Skeletal muscle tissue (tissue), 4 donors: ENCODE measurements around the gene ZNF850. TPM values are rescaled to one million over a fixed set of nuclear protein-coding genes. Genes with fewer than 3 reads are reported as not detected.
"Not testable (repeated sequence)": the region's sequence is repeated elsewhere in the genome, so short reads cannot be mapped to it uniquely, and the experiment has no call there.

Experiments used
- H3K27ac ChIP-seq: one replicate; pipeline ENCODE4 v1.7.0; 2013; ENCODE audit warnings: mild to moderate bottlenecking, low read depth, low read length, inconsistent platforms
- H3K27me3 ChIP-seq, 3 donors: one replicate each; pipeline ENCODE4 v1.7.0; 2013; ENCODE audit warnings: low read length in 3 of 3; ENCODE audit not compliant: control insufficient read depth in 3 of 3, insufficient read depth in 3 of 3
- H3K36me3 ChIP-seq, 3 donors: one replicate each; pipeline ENCODE4 v1.7.0; 2013; ENCODE audit warnings: low read length in 3 of 3; ENCODE audit not compliant: control insufficient read depth in 3 of 3, insufficient read depth in 3 of 3
- H3K4me1 ChIP-seq, 3 donors: one replicate each; pipeline ENCODE4 v1.7.0; 2013; ENCODE audit warnings: low read length in 3 of 3, mild to moderate bottlenecking in 3 of 3; ENCODE audit not compliant: control insufficient read depth in 3 of 3, insufficient read depth in 3 of 3
- H3K4me3 ChIP-seq, 3 donors: one replicate each; pipeline ENCODE4 v1.7.0; 2013; ENCODE audit warnings: low read length in 3 of 3
- H3K9ac ChIP-seq, 3 donors: one replicate each; pipeline ENCODE4 v1.7.0; 2013; ENCODE audit warnings: low read length in 3 of 3, mild to moderate bottlenecking in 3 of 3, moderate library complexity in 2 of 3, low read depth in 1 of 3
- H3K9me3 ChIP-seq, 3 donors: one replicate each; pipeline ENCODE4 v1.7.0; 2013; ENCODE audit warnings: low read length in 3 of 3; ENCODE audit not compliant: control insufficient read depth in 3 of 3
- total RNA-seq: library from RNA; depleted of rRNA; stranded (reverse); fragments of >200 nt; gene quantifications from one replicate; pipeline ENCODE4 v1.2.3, GENCODE V29; 2014
- donor health status: Osteomylitis.

ZNF850 gene
- total RNA-seq = 3.7 TPM

- peak within 1 kb of the TSS; percentile 94 to 96 (median 96) for H3K4me3 ChIP-seq
- no peaks in the 10 kb centered on the region for H3K36me3 ChIP-seq
- H3K4me1 ChIP-seq = peaks cover 7 to 19% (median 14%) of the 10 kb centered on the region in 3 donors
- no peaks in the 10 kb centered on the region for H3K27me3 ChIP-seq
- H3K9ac ChIP-seq = peak within 1 kb of the TSS; percentile 71 to 77 (median 74)
- H3K27ac ChIP-seq = peak within 1 kb of the TSS; percentile 77
- H3K9me3 ChIP-seq = peaks cover 2 to 17% (median 3%) of the 10 kb centered on the region in 3 donors
Measured at GRCh38 chr19:36772311-36773222, at the start of gene ZNF850. ZNF850 (minus strand) TSS chr19:36772807; CDS start chr19:36762606, 10,201 bp downstream.

DNA sequence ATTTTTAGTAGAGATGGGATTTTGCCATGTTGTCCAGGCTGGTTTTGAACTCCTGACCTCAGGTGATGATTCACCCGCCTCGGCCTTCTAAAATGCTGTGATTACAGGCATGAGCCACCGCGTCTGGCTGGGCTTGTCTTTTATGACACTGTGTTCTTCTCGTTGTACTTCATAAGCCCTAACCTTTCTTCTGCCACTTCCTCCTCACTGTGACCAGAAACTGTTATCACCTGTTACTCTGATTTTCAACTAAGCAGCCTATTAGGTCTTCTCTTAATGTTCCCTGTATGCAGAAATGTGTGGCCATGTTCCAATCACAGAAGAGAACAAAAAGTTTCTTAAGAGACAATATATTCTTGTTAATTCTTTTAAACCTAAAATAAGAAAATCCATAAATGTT lies 49.2 kb upstream of the ZNF850 start:
- H3K27ac ChIP-seq = no peak overlapping the region
- H3K27me3 ChIP-seq = no peaks in the 10 kb centered on the region
- H3K4me1 ChIP-seq = no peaks in the 10 kb centered on the region
- no peak overlapping the region for H3K9ac ChIP-seq
- peaks cover 63 to 75% (median 73%) of the 10 kb centered on the region in 3 donors for H3K36me3 ChIP-seq
- peak overlapping the region in 2 of 3 donors; percentile 27 to 50 for H3K4me3 ChIP-seq
- peaks cover 37 to 77% (median 50%) of the 10 kb centered on the region in 3 donors for H3K9me3 ChIP-seq

DNA sequence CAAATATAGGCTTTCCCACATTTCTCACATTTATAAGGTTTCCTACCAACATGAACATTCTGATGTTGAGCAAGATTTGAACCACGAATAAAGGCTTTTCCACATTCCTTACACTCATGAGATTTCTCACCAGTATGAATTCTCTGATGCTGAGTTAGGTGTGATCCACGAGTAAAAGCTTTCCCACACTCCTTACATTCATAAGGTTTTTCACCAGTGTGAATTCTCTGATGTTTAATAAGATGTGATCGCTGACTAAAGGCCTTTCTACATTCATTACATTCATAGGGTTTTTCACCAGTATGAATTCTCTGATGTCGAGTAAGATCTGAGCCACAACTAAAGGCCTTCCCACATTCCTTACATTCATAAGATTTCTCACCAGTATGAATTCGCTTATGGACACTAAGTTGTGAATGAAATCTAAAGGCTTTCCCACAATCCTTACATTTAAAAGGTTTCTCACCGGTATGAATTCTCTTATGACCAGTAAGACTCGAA lies 46.6 kb upstream of the ZNF850 start:
- peaks cover 53 to 73% (median 58%) of the 10 kb centered on the region in 3 donors for H3K36me3 ChIP-seq
- H3K9me3 ChIP-seq = peaks cover 43 to 71% (median 47%) of the 10 kb centered on the region in 3 donors
- no peak overlapping the region for H3K27ac ChIP-seq
- H3K27me3 ChIP-seq = no peaks in the 10 kb centered on the region
- H3K9ac ChIP-seq = no peak overlapping the region
- H3K4me3 ChIP-seq = peak overlapping the region in 1 of 3 donors; percentile 33
- H3K4me1 ChIP-seq = no peaks in the 10 kb centered on the region

DNA sequence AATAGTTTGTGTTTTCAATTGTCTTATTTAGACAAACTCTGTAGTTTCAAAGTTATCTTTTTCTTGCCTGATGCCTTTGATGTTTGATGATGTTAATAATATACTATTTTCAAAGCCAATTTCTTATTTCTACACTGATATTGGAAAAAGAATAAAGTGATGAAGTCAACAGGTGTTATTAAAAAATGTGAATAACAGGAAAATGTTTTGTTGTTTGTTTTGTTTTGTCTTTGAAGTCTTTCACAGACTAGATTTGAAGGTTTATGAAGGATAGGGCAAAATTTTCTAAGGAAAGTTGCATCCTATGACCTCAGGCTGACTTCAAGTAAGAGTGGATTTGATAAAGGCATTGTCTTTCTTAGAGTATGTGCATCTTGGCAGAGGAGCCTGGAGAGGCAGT lies 34.4 kb upstream of the ZNF850 start:
- no peak overlapping the region for H3K27ac ChIP-seq

DNA sequence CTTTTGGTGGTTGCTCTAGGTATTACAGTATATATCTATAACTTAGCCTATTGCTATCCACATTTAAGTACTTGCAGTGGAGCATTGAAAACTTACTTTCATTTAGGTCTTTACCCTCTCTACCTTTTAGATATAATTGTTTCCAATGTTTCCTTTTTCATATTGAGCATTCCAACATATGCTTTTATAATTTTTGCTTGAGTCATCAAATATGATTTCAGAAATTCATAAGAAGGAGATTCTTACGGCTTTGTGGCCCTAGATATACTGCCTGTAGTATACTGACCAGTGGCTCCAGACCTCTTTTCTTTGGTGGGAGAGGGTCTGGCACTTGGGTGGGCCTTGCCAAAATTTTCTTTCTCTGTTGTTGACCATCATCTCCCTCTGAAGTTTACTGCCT lies 32.8 kb upstream of the ZNF850 start:
- no peak overlapping the region for H3K27ac ChIP-seq
- peaks cover 13 to 29% (median 19%) of the 10 kb centered on the region in 3 donors for H3K9me3 ChIP-seq
- no peaks in the 10 kb centered on the region for H3K27me3 ChIP-seq
- H3K9ac ChIP-seq = no peak overlapping the region
- no peak overlapping the region for H3K4me3 ChIP-seq
- H3K36me3 ChIP-seq = peaks cover 5 to 13% (median 8%) of the 10 kb centered on the region in 3 donors
- H3K4me1 ChIP-seq = no peaks in the 10 kb centered on the region

More for the DNA sequence above, 34.4 kb upstream of the ZNF850 start:
- H3K4me1 ChIP-seq = no peaks in the 10 kb centered on the region
- H3K9ac ChIP-seq = no peak overlapping the region
- H3K9me3 ChIP-seq = peaks cover 16 to 37% (median 19%) of the 10 kb centered on the region in 3 donors
- no peaks in the 10 kb centered on the region for H3K27me3 ChIP-seq
- peaks cover 5 to 13% (median 8%) of the 10 kb centered on the region in 3 donors for H3K36me3 ChIP-seq
- peak overlapping the region in 1 of 3 donors; percentile 7 for H3K4me3 ChIP-seq

DNA sequence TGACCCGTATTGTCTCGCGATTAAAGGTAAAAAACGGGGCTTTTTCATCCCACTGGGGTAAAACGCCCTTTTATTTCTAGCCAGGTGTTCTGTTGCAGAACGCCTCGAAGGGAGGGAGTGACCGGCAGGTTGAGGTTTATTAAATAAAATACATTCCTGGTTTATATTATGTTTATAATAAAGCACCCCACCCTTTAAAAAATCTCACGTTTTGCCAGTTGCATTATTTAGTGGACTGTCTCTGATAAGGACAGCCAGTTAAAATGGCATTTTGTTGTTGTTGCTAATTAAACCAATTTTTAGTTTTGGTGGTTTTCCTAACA lies 25.1 kb upstream of the ZNF850 start:
- Histone ChIP-seq H3K4me3 (peak overlapping the region; percentile 77 to 87 (median 85)), H3K9me3 (peaks cover 2 to 6% (median 6%) of the 10 kb centered on the region in 3 donors), H3K36me3 (peaks cover 2 to 8% (median 4%) of the 10 kb centered on the region in 3 donors), H3K9ac (peak overlapping the region; percentile 47 to 75 (median 67)), H3K4me1 (no peaks in the 10 kb centered on the region), H3K27me3 (peaks cover 0 to 2% (median 0%) of the 10 kb centered on the region in 3 donors), H3K27ac (peak overlapping the region; percentile 54)

DNA sequence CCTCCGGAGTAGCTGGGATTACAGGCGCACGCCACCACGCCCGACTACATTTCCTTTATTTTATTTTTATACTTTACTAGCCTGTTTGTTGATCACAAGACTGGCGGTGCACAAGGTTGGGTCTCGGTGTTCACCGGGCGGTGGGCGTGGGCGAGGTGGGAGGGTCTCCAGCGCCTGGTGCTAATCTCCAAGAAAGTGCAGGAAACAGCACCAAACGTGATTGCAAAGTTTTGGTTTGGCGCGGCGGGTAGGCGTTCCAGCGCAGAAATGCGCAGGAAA lies 24.0 kb upstream of the ZNF850 start:
- Histone ChIP-seq H3K4me3 (peak overlapping the region; percentile 77 to 87 (median 85)), H3K27ac (peak overlapping the region; percentile 29), H3K36me3 (peaks cover 0 to 4% (median 0%) of the 10 kb centered on the region in 3 donors), H3K27me3 (peaks cover 0 to 2% (median 0%) of the 10 kb centered on the region in 3 donors), H3K9me3 (peaks cover 2 to 6% (median 6%) of the 10 kb centered on the region in 3 donors), H3K4me1 (no peaks in the 10 kb centered on the region), H3K9ac (no peak overlapping the region)

GRCh38 chr19:36791420-36792141 lies 19.0 kb upstream of the ZNF850 start:
- not testable (repeated sequence) for H3K9me3 ChIP-seq, H3K4me3 ChIP-seq, H3K27me3 ChIP-seq, H3K36me3 ChIP-seq, H3K4me1 ChIP-seq, H3K27ac ChIP-seq, H3K9ac ChIP-seq

DNA sequence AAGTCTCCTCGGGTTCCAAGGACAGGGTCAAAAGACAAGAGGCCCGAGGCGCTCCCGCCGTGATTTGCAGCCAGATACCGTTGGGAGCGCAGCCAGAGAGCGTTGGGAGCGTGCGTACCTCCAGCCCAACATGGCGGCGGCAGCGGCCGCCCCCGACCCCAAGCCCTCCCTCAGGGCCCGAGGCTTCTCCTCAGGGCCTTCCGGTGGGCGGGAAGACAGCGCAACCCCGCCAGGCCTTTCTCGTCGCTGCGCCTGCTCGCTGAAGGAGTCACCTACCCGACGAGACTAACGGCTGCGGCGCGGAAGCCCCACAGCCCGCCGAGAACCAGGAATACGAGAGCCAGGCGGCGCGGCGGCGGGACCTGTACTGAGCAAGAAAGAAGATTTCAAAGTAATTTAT lies 3.2 kb upstream of the ZNF850 start:
- Histone ChIP-seq H3K9ac (no peak overlapping the region), H3K9me3 (peaks cover 2 to 13% (median 10%) of the 10 kb centered on the region in 3 donors)

More for the DNA sequence above, 3.2 kb upstream of the ZNF850 start:
- H3K36me3 ChIP-seq = no peaks in the 10 kb centered on the region
- peaks cover 7 to 19% (median 14%) of the 10 kb centered on the region in 3 donors for H3K4me1 ChIP-seq
- peak overlapping the region in 1 of 3 donors; percentile 30 for H3K4me3 ChIP-seq
- H3K27me3 ChIP-seq = no peaks in the 10 kb centered on the region
- H3K27ac ChIP-seq = no peak overlapping the region
